Measurements from ENCODE around the gene ENO3. TPM values are rescaled to one million over a fixed set of nuclear protein-coding genes. Genes with fewer than 3 reads are reported as not detected.

The ENO3 gene
- total and polyA plus RNA-seq, 10 of the 15 experiments (the other 5 are each of a cell fraction or from before 2014, with no cell fraction given), result 6.8 to 28.4 (median 17.0) TPM

DNA sequence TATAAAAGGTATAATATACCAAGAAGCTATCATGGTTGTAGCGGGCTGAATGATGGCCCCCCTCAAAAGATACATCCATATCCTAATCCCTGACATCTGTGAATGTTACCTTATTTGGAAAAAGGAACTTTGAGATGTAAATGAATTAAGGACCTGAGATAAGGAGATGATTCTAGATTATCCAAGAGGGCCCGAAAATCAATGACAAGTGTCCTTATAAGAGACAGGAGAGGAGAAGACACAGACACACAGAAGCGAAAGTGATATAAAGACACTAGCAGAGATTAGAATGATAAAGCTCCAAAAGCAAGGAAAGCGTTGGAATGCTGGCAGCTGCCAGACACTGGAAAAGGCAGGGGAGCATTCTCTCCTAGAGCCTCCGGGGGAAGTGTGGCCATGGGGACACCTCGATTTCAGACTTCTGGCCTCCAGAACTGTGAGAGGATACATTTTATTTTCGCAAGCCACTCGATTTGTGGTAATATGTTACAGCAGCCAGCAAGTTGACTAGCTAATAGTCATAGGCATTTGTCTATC is 31.3 kb upstream of the ENO3 start:
- Histone ChIP-seq H4K20me1 (ENCODE audit: control insufficient read depth, insufficient read depth) (no peaks in the 10 kb centered on the region), H3K36me3 (ENCODE audit: control insufficient read depth in 2 of 2, insufficient read depth in 2 of 2, low read length in 1 of 2) (no peaks in the 10 kb centered on the region), H3K27ac (ENCODE audit: control insufficient read depth, insufficient read depth) (no peak overlapping the region), H2AFZ (ENCODE audit: control insufficient read depth, low read depth, low read length) (no peak overlapping the region), H3K79me2 (ENCODE audit: control insufficient read depth, insufficient read depth, low read length) (no peaks in the 10 kb centered on the region), H3K4me1 (ENCODE audit: control insufficient read depth, insufficient read depth, low read length) (no peaks in the 10 kb centered on the region), H3K27me3 (replicated peaks in 1 of 2; ENCODE audit: control insufficient read depth in 2 of 2, insufficient read depth in 2 of 2, low read length in 1 of 2) (no peaks in the 10 kb centered on the region), H3K9ac (ENCODE audit: control insufficient read depth, insufficient read depth, low read length) (no peak overlapping the region), H3K9me3 (replicated peaks; ENCODE audit: control insufficient read depth, insufficient read depth, low read length) (no peaks in the 10 kb centered on the region), H3K4me3 (no peak overlapping the region), H3K4me2 (ENCODE audit: control insufficient read depth, insufficient read depth) (no peak overlapping the region)
- ChIA-PET RAD21 (ENCODE audit: unreplicated experiment) (interaction anchor here (0.7 to 1.8 kb wide), 2 partner anchors 10 to 142 kb away, joined by 3 to 4 read pairs; no protein-coding TSS in a partner anchor), POLR2A (interaction anchor here (1.2 to 1.3 kb wide), 2 partner anchors 13 to 21 kb away, joined by 3 read pairs; partner anchors contain the start of genes RNF167 and SLC25A11), SMC1A (ENCODE audit: uncharacterized antibody, unreplicated experiment) (interaction anchor here (0.9 kb wide), 1 partner anchor 13 kb away, joined by 3 read pairs; no protein-coding TSS in a partner anchor), CTCF (interaction anchor here (0.7 to 0.8 kb wide), 2 partner anchors 10 to 70 kb away, joined by 3 read pairs; no protein-coding TSS in a partner anchor)
- BruUV-seq (replicated peaks), result no TSS peak
- WGBS (ENCODE audit: insufficient coverage, insufficient replicate concordance, low lambda C conversion rate, missing lambda C conversion rate), result 84% methylated on average over 8 of the region's 8 CpGs
- intact Hi-C loops (cut with micrococcal nuclease; ENCODE audit: unreplicated experiment) (no loop called here), in situ Hi-C loops (cut with MboI) (no loop called here)
- TF ChIP-seq, protein P1, sequence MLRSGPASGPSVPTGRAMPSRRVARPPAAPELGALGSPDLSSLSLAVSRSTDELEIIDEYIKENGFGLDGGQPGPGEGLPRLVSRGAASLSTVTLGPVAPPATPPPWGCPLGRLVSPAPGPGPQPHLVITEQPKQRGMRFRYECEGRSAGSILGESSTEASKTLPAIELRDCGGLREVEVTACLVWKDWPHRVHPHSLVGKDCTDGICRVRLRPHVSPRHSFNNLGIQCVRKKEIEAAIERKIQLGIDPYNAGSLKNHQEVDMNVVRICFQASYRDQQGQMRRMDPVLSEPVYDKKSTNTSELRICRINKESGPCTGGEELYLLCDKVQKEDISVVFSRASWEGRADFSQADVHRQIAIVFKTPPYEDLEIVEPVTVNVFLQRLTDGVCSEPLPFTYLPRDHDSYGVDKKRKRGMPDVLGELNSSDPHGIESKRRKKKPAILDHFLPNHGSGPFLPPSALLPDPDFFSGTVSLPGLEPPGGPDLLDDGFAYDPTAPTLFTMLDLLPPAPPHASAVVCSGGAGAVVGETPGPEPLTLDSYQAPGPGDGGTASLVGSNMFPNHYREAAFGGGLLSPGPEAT (IDR thresholded peaks at IDR 0.05; ENCODE audit: low read depth), result no peak
- no peak for TF ChIP-seq RBBP5 (conservative IDR thresholded peaks at IDR 0.05)
- TF ChIP-seq SRF (IDR thresholded peaks at IDR 0.05; ENCODE audit: low read depth in 2 of 2, low read length in 2 of 2), result no peak
- TF ChIP-seq, protein P2, sequence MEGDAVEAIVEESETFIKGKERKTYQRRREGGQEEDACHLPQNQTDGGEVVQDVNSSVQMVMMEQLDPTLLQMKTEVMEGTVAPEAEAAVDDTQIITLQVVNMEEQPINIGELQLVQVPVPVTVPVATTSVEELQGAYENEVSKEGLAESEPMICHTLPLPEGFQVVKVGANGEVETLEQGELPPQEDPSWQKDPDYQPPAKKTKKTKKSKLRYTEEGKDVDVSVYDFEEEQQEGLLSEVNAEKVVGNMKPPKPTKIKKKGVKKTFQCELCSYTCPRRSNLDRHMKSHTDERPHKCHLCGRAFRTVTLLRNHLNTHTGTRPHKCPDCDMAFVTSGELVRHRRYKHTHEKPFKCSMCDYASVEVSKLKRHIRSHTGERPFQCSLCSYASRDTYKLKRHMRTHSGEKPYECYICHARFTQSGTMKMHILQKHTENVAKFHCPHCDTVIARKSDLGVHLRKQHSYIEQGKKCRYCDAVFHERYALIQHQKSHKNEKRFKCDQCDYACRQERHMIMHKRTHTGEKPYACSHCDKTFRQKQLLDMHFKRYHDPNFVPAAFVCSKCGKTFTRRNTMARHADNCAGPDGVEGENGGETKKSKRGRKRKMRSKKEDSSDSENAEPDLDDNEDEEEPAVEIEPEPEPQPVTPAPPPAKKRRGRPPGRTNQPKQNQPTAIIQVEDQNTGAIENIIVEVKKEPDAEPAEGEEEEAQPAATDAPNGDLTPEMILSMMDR (IDR thresholded peaks at IDR 0.05 in 2 of 3, conservative IDR thresholded peaks at IDR 0.05 in 1 of 3; ENCODE audit: control insufficient read depth in 2 of 3, extremely low read depth in 1 of 3, insufficient read depth in 1 of 3, low read depth in 3 of 3, low read length in 3 of 3), result no peak
- no peak for TF ChIP-seq NR2C2 (IDR thresholded peaks at IDR 0.05; ENCODE audit: borderline replicate concordance, control insufficient read depth, insufficient read length, low read depth)
- TF ChIP-seq TCF12 (IDR thresholded peaks at IDR 0.05; ENCODE audit: low read depth, low read length), result no peak
- TF ChIP-seq REST (IDR thresholded peaks at IDR 0.05; ENCODE audit: low read depth, low read length), result no peak
- no peak for ATAC-seq
- FAIRE-seq, result no peak
- DNase-seq (ENCODE audit: low read depth, low spot score), result no peak
